HepG2 (cell line): Measurements from ENCODE around the gene ARAP3. TPM values are rescaled to one million over a fixed set of nuclear protein-coding genes. Genes with fewer than 3 reads are reported as not detected.

Experiments used
- BCL6 ChIP-seq: IDR thresholded peaks from 2 replicates; pipeline ENCODE4 v1.6.1; 2016; ENCODE audit warnings: missing genetic modification reagents, missing compliant biosample characterization
- CCAR2 ChIP-seq: fragments of 200-400 bp; formaldehyde crosslinking; optimal IDR thresholded peaks from 2 replicates; pipeline ENCODE3; 2018; ENCODE audit warnings: low read depth, mild to moderate bottlenecking, low read length, moderate library complexity
- GMEB2 ChIP-seq: IDR thresholded peaks from 2 replicates; pipeline ENCODE4 v1.6.1; 2016; ENCODE audit warnings: missing biosample characterization, missing genetic modification reagents, low read depth
- POLR2G ChIP-seq: fragments of 200-400 bp; formaldehyde crosslinking; IDR thresholded peaks from 2 replicates; pipeline ENCODE4 v1.6.1; 2018; ENCODE audit warnings: mild to moderate bottlenecking, low read depth, low read length, moderate library complexity
- ZHX1 ChIP-seq: sonication (generic); formaldehyde crosslinking; IDR thresholded peaks from 2 replicates; pipeline ENCODE4 v1.8.1; 2022; ENCODE audit warnings: low read depth, mild to moderate bottlenecking, missing genetic modification reagents
- ZNF333 ChIP-seq: sonication (generic); formaldehyde crosslinking; IDR thresholded peaks from 2 replicates; pipeline ENCODE4 v1.4.0; 2020; ENCODE audit warnings: mild to moderate bottlenecking, missing genetic modification reagents, borderline replicate concordance
- ZNF367 ChIP-seq: sonication (generic); formaldehyde crosslinking; IDR thresholded peaks from 2 replicates; pipeline ENCODE4 v1.4.0; 2020; ENCODE audit warnings: missing genetic modification reagents, borderline replicate concordance
- ZNF460 ChIP-seq: sonication (generic); formaldehyde crosslinking; IDR thresholded peaks from 2 replicates; pipeline ENCODE4 v1.5.1; 2020; ENCODE audit warnings: missing genetic modification reagents, mild to moderate bottlenecking, borderline replicate concordance
- ZNF780A ChIP-seq: sonication (generic); formaldehyde crosslinking; IDR thresholded peaks from 2 replicates; pipeline ENCODE4 v1.8.0; 2022; ENCODE audit warnings: mild to moderate bottlenecking, missing genetic modification reagents, moderate library complexity
- ZNF839 ChIP-seq: sonication (generic); formaldehyde crosslinking; IDR thresholded peaks from 2 replicates; pipeline ENCODE4 v1.4.0; 2020; ENCODE audit warnings: missing genetic modification reagents, mild to moderate bottlenecking, borderline replicate concordance
- polyA plus RNA-seq, 8 experiments: library from polyadenylated mRNA; depleted of rRNA in 3 of 8; stranded (reverse) in 7 of 8; unstranded in 1 of 8; fragments of >200 nt; fragmentation: Illumina TruSeq in 4 of 8; extraction: Trizol in 4 of 8; gene quantifications; 2 replicates each; pipeline versions ENCODE4 v1.2.1 to v1.2.3, GENCODE V29; 2011 to 2016; ENCODE audit warnings: low read depth in 4 of 8, missing spikeins in 1 of 8, mixed read lengths in 1 of 8; ENCODE audit not compliant: insufficient read depth in 1 of 8
- total RNA-seq, 5 experiments: library from RNA; depleted of rRNA; stranded (reverse); fragments of >200 nt; fragmentation: Illumina TruSeq; extraction: Trizol; gene quantifications; 2 replicates each; pipeline ENCODE4 v1.2.3, GENCODE V29; 2016; ENCODE audit warnings: low read depth in 1 of 5
- TF ChIP-seq, protein P1 (sequence below): sonication (generic); formaldehyde crosslinking; IDR thresholded peaks from 2 replicates; pipeline ENCODE4 v1.8.1; 2023; ENCODE audit warnings: missing genetic modification reagents, mild to moderate bottlenecking, borderline replicate concordance
- TF ChIP-seq, protein P2 (sequence below): sonication (generic); formaldehyde crosslinking; IDR thresholded peaks from 2 replicates; pipeline ENCODE4 v1.4.0; 2020; ENCODE audit warnings: missing genetic modification reagents
- TF ChIP-seq, protein P3 (sequence below): sonication (generic); formaldehyde crosslinking; IDR thresholded peaks from 2 replicates; pipeline ENCODE4 v1.4.0; 2020; ENCODE audit warnings: missing genetic modification reagents

The ARAP3 gene
- total and polyA plus RNA-seq, 2 of the 13 experiments (the other 11 are each of a cell fraction or from before 2014, with no cell fraction given) = 0.25 TPM; not detected in 1

- TF ChIP-seq GMEB2 (CRISPR knock-in tag) (no peak), ZNF367 (CRISPR knock-in tag) (no peak), ZNF780A (CRISPR knock-in tag) (peak; percentile 29; the same call in 1 of the 2 replicates), CCAR2 (no peak), ZNF839 (0 out of 2 replicates have a peak, but pooled peaks have one; percentile 2), BCL6 (no peak), ZNF333 (CRISPR knock-in tag) (no peak), POLR2G (no peak; the same call in 1 of the 2 replicates), ZNF460 (CRISPR knock-in tag) (no peak), ZHX1 (CRISPR knock-in tag) (0 out of 2 replicates have a peak, but pooled peaks have one; percentile 13)
- TF ChIP-seq, protein P1, sequence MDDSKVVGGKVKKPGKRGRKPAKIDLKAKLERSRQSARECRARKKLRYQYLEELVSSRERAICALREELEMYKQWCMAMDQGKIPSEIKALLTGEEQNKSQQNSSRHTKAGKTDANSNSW (CRISPR knock-in tag) = no peak
- TF ChIP-seq, protein P2, sequence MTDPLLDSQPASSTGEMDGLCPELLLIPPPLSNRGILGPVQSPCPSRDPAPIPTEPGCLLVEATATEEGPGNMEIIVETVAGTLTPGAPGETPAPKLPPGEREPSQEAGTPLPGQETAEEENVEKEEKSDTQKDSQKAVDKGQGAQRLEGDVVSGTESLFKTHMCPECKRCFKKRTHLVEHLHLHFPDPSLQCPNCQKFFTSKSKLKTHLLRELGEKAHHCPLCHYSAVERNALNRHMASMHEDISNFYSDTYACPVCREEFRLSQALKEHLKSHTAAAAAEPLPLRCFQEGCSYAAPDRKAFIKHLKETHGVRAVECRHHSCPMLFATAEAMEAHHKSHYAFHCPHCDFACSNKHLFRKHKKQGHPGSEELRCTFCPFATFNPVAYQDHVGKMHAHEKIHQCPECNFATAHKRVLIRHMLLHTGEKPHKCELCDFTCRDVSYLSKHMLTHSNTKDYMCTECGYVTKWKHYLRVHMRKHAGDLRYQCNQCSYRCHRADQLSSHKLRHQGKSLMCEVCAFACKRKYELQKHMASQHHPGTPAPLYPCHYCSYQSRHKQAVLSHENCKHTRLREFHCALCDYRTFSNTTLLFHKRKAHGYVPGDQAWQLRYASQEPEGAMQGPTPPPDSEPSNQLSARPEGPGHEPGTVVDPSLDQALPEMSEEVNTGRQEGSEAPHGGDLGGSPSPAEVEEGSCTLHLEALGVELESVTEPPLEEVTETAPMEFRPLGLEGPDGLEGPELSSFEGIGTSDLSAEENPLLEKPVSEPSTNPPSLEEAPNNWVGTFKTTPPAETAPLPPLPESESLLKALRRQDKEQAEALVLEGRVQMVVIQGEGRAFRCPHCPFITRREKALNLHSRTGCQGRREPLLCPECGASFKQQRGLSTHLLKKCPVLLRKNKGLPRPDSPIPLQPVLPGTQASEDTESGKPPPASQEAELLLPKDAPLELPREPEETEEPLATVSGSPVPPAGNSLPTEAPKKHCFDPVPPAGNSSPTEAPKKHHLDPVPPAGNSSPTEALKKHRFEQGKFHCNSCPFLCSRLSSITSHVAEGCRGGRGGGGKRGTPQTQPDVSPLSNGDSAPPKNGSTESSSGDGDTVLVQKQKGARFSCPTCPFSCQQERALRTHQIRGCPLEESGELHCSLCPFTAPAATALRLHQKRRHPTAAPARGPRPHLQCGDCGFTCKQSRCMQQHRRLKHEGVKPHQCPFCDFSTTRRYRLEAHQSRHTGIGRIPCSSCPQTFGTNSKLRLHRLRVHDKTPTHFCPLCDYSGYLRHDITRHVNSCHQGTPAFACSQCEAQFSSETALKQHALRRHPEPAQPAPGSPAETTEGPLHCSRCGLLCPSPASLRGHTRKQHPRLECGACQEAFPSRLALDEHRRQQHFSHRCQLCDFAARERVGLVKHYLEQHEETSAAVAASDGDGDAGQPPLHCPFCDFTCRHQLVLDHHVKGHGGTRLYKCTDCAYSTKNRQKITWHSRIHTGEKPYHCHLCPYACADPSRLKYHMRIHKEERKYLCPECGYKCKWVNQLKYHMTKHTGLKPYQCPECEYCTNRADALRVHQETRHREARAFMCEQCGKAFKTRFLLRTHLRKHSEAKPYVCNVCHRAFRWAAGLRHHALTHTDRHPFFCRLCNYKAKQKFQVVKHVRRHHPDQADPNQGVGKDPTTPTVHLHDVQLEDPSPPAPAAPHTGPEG (CRISPR knock-in tag) = no peak
- TF ChIP-seq, protein P3, sequence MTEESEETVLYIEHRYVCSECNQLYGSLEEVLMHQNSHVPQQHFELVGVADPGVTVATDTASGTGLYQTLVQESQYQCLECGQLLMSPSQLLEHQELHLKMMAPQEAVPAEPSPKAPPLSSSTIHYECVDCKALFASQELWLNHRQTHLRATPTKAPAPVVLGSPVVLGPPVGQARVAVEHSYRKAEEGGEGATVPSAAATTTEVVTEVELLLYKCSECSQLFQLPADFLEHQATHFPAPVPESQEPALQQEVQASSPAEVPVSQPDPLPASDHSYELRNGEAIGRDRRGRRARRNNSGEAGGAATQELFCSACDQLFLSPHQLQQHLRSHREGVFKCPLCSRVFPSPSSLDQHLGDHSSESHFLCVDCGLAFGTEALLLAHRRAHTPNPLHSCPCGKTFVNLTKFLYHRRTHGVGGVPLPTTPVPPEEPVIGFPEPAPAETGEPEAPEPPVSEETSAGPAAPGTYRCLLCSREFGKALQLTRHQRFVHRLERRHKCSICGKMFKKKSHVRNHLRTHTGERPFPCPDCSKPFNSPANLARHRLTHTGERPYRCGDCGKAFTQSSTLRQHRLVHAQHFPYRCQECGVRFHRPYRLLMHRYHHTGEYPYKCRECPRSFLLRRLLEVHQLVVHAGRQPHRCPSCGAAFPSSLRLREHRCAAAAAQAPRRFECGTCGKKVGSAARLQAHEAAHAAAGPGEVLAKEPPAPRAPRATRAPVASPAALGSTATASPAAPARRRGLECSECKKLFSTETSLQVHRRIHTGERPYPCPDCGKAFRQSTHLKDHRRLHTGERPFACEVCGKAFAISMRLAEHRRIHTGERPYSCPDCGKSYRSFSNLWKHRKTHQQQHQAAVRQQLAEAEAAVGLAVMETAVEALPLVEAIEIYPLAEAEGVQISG (CRISPR knock-in tag) = peak; percentile 23; the same call in 1 of the 2 replicates
Measured at GRCh38 chr5:141637123-141637766, 44.8 kb downstream of the ARAP3 start (continued).
